Memory B cell (primary cell): ENCODE results near the gene GH1.

Experiments
- ATAC-seq: fragments of 150-1000 bp; cut with Tn5 transposase; 2 replicates; pipeline ENCODE4 v1.10.0; 2021; ENCODE audit warnings: low read depth, mild to moderate bottlenecking, moderate library complexity
- DNase-seq, 2 donors: peaks; one replicate each; pipeline ENCODE4 v3.0.0; 2022; ENCODE audit warnings: low spot score in 2 of 2
- H3K27ac Mint-ChIP-seq: one replicate; pipeline ENCODE4 v1.8.0; 2022; ENCODE audit warnings: mild to moderate bottlenecking, moderate library complexity, mixed read lengths
- H3K27me3 Mint-ChIP-seq: one replicate; pipeline ENCODE4 v1.8.0; 2022; ENCODE audit warnings: mixed read lengths
- H3K36me3 Mint-ChIP-seq: one replicate; pipeline ENCODE4 v1.8.0; 2022; ENCODE audit warnings: mild to moderate bottlenecking, mixed read lengths
- H3K4me1 Mint-ChIP-seq: one replicate; pipeline ENCODE4 v1.8.0; 2022; ENCODE audit warnings: mixed read lengths
- H3K4me3 Mint-ChIP-seq: one replicate; pipeline ENCODE4 v1.8.0; 2022; ENCODE audit warnings: mild to moderate bottlenecking, moderate library complexity, mixed read lengths
- H3K9me3 Mint-ChIP-seq: one replicate; pipeline ENCODE4 v1.8.0; 2022; ENCODE audit warnings: mixed read lengths

The GH1 gene

GRCh38 chr17:63949576-63950250, 31.1 kb upstream of the GH1 start:
- Mint-ChIP-seq H3K27me3 (no peaks in the 10 kb centered on the region), H3K4me1 (peaks cover 37% of the 10 kb centered on the region), H3K9me3 (no peaks in the 10 kb centered on the region), H3K4me3 (no peak overlapping the region), H3K36me3 (no peaks in the 10 kb centered on the region), H3K27ac (no peak overlapping the region)
- DNase-seq (no peak), ATAC-seq (no peak)

GRCh38 chr17:63948521-63948920, 29.9 kb upstream of the GH1 start:
- DNase-seq, result no peak
- Mint-ChIP-seq H3K36me3 (no peaks in the 10 kb centered on the region), H3K9me3 (no peaks in the 10 kb centered on the region), H3K4me1 (peaks cover 29% of the 10 kb centered on the region), H3K27me3 (no peaks in the 10 kb centered on the region), H3K4me3 (no peak overlapping the region), H3K27ac (no peak overlapping the region)
- ATAC-seq, result no peak

- Mint-ChIP-seq H3K27me3 (no peaks in the 10 kb centered on the region), H3K4me1 (peaks cover 32% of the 10 kb centered on the region), H3K9me3 (no peaks in the 10 kb centered on the region), H3K27ac (no peak overlapping the region), H3K4me3 (no peak overlapping the region), H3K36me3 (peaks cover 2% of the 10 kb centered on the region)
- DNase-seq (no peak), ATAC-seq (no peak)
These were observed 29.2 kb upstream of the GH1 start for GRCh38 chr17:63947711-63948330.

- peak overlapping the region; percentile 89 for H3K4me3 Mint-ChIP-seq
- peak; percentile 74 to 76 for DNase-seq
- peak overlapping the region; percentile 88 for H3K27ac Mint-ChIP-seq
- peaks cover 37% of the 10 kb centered on the region for H3K4me1 Mint-ChIP-seq
- peaks cover 2% of the 10 kb centered on the region for H3K36me3 Mint-ChIP-seq
- ATAC-seq, result peak; percentile 76
- no peaks in the 10 kb centered on the region for H3K27me3 Mint-ChIP-seq
- H3K9me3 Mint-ChIP-seq, result no peaks in the 10 kb centered on the region
These were observed 28.1 kb upstream of the GH1 start for GRCh38 chr17:63946440-63947363.

GRCh38 chr17:63945784-63946439, 27.3 kb upstream of the GH1 start:
- Mint-ChIP-seq H3K27me3 (no peaks in the 10 kb centered on the region), H3K9me3 (no peaks in the 10 kb centered on the region), H3K4me1 (peaks cover 34% of the 10 kb centered on the region), H3K4me3 (peak overlapping the region; percentile 89), H3K27ac (peak overlapping the region; percentile 88), H3K36me3 (peaks cover 2% of the 10 kb centered on the region)
- ATAC-seq, result peak; percentile 46
- DNase-seq, result no peak

- Mint-ChIP-seq H3K9me3 (no peaks in the 10 kb centered on the region), H3K4me1 (peaks cover 31% of the 10 kb centered on the region), H3K27me3 (no peaks in the 10 kb centered on the region), H3K4me3 (peak overlapping the region; percentile 89), H3K36me3 (peaks cover 2% of the 10 kb centered on the region), H3K27ac (peak overlapping the region; percentile 88)
- no peak for DNase-seq
- ATAC-seq, result no peak
These were observed 26.3 kb upstream of the GH1 start for GRCh38 chr17:63944736-63945499.

GRCh38 chr17:63943745-63944144, 25.1 kb upstream of the GH1 start:
- peaks cover 2% of the 10 kb centered on the region for H3K36me3 Mint-ChIP-seq
- no peaks in the 10 kb centered on the region for H3K9me3 Mint-ChIP-seq
- peaks cover 39% of the 10 kb centered on the region for H3K4me1 Mint-ChIP-seq
- ATAC-seq (no peak), DNase-seq (no peak)
- H3K27me3 Mint-ChIP-seq, result no peaks in the 10 kb centered on the region
- H3K27ac Mint-ChIP-seq, result no peak overlapping the region
- no peak overlapping the region for H3K4me3 Mint-ChIP-seq

GRCh38 chr17:63942309-63942985, 23.8 kb upstream of the GH1 start:
- Mint-ChIP-seq H3K36me3 (peaks cover 2% of the 10 kb centered on the region), H3K4me1 (peaks cover 47% of the 10 kb centered on the region), H3K27ac (no peak overlapping the region), H3K9me3 (no peaks in the 10 kb centered on the region), H3K4me3 (no peak overlapping the region), H3K27me3 (no peaks in the 10 kb centered on the region)
- ATAC-seq, result no peak
- DNase-seq, result no peak

- Mint-ChIP-seq H3K27ac (no peak overlapping the region), H3K27me3 (no peaks in the 10 kb centered on the region), H3K4me1 (peaks cover 45% of the 10 kb centered on the region), H3K9me3 (no peaks in the 10 kb centered on the region), H3K36me3 (peaks cover 2% of the 10 kb centered on the region), H3K4me3 (no peak overlapping the region)
- ATAC-seq (no peak), DNase-seq (no peak)
These were observed 23.1 kb upstream of the GH1 start for GRCh38 chr17:63941751-63942150.

- Mint-ChIP-seq H3K27ac (no peak overlapping the region), H3K4me3 (no peak overlapping the region), H3K36me3 (peaks cover 2% of the 10 kb centered on the region), H3K27me3 (no peaks in the 10 kb centered on the region), H3K9me3 (peaks cover under 1% of the 10 kb centered on the region), H3K4me1 (peaks cover 41% of the 10 kb centered on the region)
- DNase-seq (no peak), ATAC-seq (no peak)
These were observed 22.5 kb upstream of the GH1 start for GRCh38 chr17:63941162-63941561.

GRCh38 chr17:63940584-63940983, 21.9 kb upstream of the GH1 start:
- no peak for DNase-seq

GRCh38 chr17:63939884-63940283, 21.2 kb upstream of the GH1 start:
- H3K4me3 Mint-ChIP-seq, result no peak overlapping the region
- H3K27me3 Mint-ChIP-seq, result no peaks in the 10 kb centered on the region
- H3K27ac Mint-ChIP-seq, result peak overlapping the region; percentile 81
- H3K36me3 Mint-ChIP-seq, result peaks cover 4% of the 10 kb centered on the region
- ATAC-seq (no peak), DNase-seq (no peak)
- H3K4me1 Mint-ChIP-seq, result peaks cover 39% of the 10 kb centered on the region
- H3K9me3 Mint-ChIP-seq, result peaks cover 1% of the 10 kb centered on the region

More at GRCh38 chr17:63940584-63940983, 21.9 kb upstream of the GH1 start:
- H3K36me3 Mint-ChIP-seq, result peaks cover 4% of the 10 kb centered on the region
- peaks cover 1% of the 10 kb centered on the region for H3K9me3 Mint-ChIP-seq
- H3K27ac Mint-ChIP-seq, result no peak overlapping the region
- H3K27me3 Mint-ChIP-seq, result no peaks in the 10 kb centered on the region
- H3K4me3 Mint-ChIP-seq, result no peak overlapping the region
- no peak for ATAC-seq
- peaks cover 39% of the 10 kb centered on the region for H3K4me1 Mint-ChIP-seq

- ATAC-seq, result no peak
- peak overlapping the region; percentile 81 for H3K27ac Mint-ChIP-seq
- peaks cover 40% of the 10 kb centered on the region for H3K4me1 Mint-ChIP-seq
- no peak for DNase-seq
- peaks cover 1% of the 10 kb centered on the region for H3K9me3 Mint-ChIP-seq
- H3K27me3 Mint-ChIP-seq, result no peaks in the 10 kb centered on the region
- H3K36me3 Mint-ChIP-seq, result peaks cover 4% of the 10 kb centered on the region
- H3K4me3 Mint-ChIP-seq, result no peak overlapping the region
These were observed 20.8 kb upstream of the GH1 start for GRCh38 chr17:63939401-63939800.
